Stimulated activated naive CD8-positive, alpha-beta T cell treated with anti-CD3 and anti-CD28 coated beads, Interleukin-15, Interleukin-2, amounts not matched to agents 100 U/mL and 50 U/mL, for 24 hours (primary cell): Measurements from ENCODE around the gene GPC3.
A peak's percentile ranks its signal among the peaks of the same experiment; 100 is the strongest.
"Not testable (repeated sequence)": the region's sequence is repeated elsewhere in the genome, so short reads cannot be mapped to it uniquely, and the experiment has no call there.

Experiments
- ATAC-seq: fragments of 150-1000 bp; cut with Tn5 transposase; one replicate; pipeline ENCODE4 v1.10.0; 2021
- DNase-seq: peaks from one replicate; pipeline ENCODE4 v3.0.0; 2021

GPC3 gene

GRCh38 chrX:133926809-133927208 lies 58.6 kb downstream of the GPC3 start:
- no peak for DNase-seq
- no peak for ATAC-seq

DNA sequence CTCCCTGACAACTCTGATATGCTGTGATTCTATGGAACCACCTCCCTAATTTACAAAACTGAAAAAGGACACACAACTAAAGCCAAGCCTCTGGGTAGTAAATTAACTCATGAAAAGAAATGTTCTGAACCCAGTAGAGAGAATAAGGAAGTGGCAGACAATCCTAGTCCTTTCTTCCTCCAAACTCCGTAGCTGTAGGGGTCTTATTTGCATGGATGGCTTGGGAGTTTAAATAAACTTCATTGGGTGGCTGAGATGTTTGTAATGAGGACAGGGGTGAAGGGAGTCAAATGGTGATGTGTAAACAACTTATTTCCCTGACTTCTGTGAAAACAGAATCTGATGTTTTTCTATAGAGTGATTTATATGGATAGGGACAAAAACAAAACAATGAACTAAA lies 59.3 kb downstream of the GPC3 start:
- ATAC-seq (no peak), DNase-seq (no peak)

DNA sequence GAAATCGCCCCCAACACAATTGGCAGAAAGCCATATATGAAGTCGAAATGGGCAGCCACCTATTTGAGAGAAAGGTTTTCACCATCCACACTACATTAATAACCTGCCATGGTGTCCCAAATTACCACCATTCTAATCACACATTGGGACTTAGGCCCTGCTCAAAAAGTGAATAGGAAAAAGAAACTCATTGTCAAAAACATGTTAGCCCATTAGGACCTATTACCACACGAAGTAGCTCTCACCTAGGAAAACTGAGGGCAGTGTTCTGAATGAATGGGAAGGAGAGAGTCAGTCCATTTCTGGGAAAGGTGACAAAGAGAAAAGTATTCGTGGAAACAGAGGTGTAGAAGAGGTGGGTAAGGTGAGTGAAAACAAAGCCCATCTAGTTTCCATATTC lies 60.8 kb downstream of the GPC3 start:
- no peak for ATAC-seq
- no peak for DNase-seq

DNA sequence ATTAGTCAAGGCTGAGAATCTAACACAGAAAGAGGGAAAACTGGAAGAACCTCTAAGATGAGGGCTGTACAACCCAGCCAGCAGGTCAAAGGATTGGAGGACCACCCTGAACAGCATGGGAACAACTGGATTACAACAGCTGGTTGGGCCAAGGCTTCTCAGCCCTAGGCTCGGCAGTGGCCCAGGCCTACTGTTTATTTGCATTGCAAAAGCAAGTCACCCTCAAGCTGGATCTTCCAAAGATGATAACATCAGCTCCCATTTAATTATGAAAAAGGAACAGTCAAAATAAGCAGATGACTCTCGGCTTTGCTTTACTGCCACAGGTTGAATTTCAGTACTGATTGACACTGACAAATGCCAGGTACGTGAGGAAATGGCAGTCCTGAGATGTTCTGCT lies 61.8 kb downstream of the GPC3 start:
- ATAC-seq (no peak), DNase-seq (no peak)

DNA sequence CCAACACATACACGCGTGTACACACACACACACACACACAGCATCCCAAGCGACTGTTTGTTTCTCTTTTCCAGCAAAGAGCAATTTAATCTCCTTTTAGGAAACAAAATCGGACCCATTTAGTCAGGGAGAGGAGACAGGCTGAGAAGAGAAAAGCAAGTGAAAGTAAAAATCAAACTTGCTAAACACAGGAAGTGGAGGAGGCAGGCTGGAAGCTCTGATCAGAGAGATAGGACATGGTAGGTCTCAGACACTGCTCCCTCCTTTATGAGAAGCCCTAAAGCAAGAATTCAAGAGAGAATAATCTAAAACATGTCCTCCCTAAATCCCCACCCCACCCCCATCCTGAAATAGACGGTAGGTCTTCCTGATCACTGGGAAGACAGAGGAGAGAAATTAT lies 62.3 kb downstream of the GPC3 start:
- ATAC-seq (no peak), DNase-seq (no peak)

- ATAC-seq (no peak), DNase-seq (no peak)
Measured at GRCh38 chrX:133922390-133922771, 63.0 kb downstream of the GPC3 start.

GRCh38 chrX:133921764-133922389 lies 63.5 kb downstream of the GPC3 start:
- ATAC-seq (no peak), DNase-seq (peak; percentile 39)

DNA sequence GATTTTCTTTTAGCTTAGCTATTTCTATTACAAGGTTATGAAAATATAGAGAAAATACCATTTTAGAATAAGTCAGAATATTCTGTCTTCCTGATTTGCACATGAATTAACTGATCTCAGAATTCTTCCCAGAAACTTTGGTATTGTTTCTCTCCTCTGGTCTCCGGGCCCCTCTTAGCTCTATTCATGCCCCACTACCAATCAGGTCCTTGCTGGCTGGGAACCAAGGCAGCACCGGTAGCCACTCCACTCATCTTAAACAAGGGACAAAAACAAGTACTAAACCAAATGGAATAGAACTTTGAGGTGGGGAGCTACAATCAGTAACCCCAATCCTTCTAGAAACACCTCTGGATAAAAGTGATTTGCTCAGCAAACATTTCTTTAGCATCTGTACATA lies 64.3 kb downstream of the GPC3 start:
- DNase-seq (no peak), ATAC-seq (no peak)

- no peak for ATAC-seq
Measured at GRCh38 chrX:133918361-133918771, 67.0 kb downstream of the GPC3 start.

DNA sequence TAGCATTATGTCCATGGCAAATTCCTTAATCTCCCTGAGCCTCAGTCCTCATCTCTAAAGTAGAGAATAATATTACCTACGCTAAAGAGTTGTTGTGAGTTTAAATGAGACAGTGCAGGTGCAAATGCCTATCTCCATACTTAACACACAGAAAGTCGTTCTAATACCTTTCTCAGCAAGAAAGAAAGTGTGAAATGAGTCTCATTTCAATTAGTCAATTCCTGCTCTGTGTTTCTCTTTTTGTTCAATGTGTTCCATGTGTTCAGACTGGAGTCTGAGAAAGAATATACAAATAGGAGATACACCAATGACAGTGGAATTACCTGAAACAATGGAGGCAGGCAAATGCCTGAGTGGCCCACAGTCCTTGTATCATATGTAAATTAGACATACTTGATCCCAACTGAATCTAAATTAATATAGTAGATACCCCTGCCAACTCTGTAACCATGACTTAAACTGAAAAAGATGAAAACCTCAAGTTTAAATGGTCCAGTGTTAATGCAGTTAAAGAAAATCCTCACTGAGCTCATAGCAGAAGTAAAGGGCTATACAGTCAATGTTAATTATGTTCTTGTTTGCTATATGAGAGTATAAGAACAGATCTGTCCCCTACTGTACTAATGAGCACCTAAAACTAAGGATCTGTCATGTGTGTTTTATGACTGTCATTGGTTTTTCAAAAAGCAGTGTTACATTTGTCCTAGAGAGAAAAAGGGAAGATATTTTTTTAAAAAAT lies 68.2 kb downstream of the GPC3 start:
- ATAC-seq, result no peak
- no peak for DNase-seq

More at GRCh38 chrX:133918361-133918771, 67.0 kb downstream of the GPC3 start:
- no peak for DNase-seq

- DNase-seq (no peak), ATAC-seq (no peak)
Measured at GRCh38 chrX:133913658-133914388, 71.6 kb downstream of the GPC3 start.

GRCh38 chrX:133913009-133913408 lies 72.4 kb downstream of the GPC3 start:
- ATAC-seq (no peak), DNase-seq (no peak)

DNA sequence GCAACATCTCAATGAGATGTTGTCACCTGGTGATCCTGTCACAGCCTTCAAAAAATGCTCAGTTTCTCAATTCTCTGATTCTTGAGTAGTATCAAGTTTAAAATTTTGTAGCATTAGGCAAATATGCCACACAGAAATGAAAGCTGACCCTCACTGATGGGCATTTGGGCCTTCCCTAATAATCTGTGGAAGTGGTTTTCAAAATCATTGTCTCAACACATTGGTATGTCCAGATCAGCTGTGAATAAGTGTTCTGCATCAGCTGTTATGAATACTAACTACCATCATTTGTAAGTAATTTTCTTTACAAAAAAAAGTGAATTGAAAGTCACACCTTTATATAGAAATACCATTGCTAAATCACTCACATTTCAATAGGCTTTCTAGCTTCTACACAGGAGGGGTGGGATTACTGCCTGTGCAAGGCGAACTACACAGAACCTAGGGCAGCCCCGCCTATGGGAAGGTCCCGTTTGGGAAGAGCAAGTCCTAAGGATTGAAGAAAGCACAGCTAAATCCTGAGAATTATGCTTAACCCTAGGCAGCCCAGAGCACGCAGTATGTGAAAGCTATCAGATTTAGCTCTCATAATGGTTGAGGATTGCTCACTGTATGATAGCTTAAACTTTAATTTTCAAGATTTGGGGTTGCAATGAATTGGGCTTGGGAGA lies 73.4 kb downstream of the GPC3 start:
- ATAC-seq (no peak), DNase-seq (no peak)

- ATAC-seq (no peak), DNase-seq (no peak)
Measured at GRCh38 chrX:133910539-133910938, 74.9 kb downstream of the GPC3 start.

DNA sequence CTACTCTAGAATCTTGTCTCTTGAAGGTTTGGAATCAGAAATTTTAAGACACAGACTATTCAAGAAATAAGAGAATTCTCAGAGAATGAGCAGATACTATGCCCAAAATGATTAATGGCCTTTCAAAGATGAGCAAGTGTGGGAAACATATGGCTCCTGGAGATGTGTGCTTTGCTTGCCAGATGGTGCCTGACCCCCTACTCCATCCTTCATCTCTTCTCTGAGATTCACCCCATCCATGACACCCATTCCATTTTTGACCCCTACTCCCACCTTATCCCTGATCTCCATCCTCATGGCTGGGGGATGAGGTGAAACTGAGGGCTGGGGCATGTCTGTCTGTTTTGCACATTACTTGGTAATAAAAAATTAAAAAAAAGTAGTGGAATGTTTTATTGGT lies 75.5 kb downstream of the GPC3 start:
- no peak for DNase-seq
- ATAC-seq, result no peak

GRCh38 chrX:133908223-133908955 lies 77.0 kb downstream of the GPC3 start:
- ATAC-seq (no peak), DNase-seq (no peak)

DNA sequence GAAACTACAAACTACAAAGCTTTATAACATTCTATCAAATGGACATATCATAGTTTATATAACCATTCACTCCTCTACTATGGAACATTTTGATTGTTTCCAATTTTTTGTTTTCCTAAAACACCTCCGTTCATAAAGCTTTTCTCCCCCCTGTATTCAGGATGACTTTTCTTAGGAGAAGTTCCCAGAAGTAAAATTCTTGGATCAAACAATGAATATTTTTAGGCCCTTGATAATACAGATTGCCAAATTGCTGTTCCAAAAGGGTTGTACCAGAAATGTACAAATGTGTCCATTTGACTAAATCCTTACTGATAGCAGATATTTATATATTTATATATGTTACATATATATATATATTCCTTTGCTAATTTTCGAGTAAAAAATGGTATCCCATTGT lies 77.8 kb downstream of the GPC3 start:
- DNase-seq, result no peak
- ATAC-seq, result no peak

- no peak for ATAC-seq
- DNase-seq, result no peak
Measured at GRCh38 chrX:133905305-133905704, 80.1 kb downstream of the GPC3 start.

GRCh38 chrX:133897593-133898163 lies 87.7 kb downstream of the GPC3 start:
- ATAC-seq (no peak), DNase-seq (no peak)

- DNase-seq (no peak), ATAC-seq (no peak)
Measured at GRCh38 chrX:133892337-133892736, 93.1 kb downstream of the GPC3 start.

DNA sequence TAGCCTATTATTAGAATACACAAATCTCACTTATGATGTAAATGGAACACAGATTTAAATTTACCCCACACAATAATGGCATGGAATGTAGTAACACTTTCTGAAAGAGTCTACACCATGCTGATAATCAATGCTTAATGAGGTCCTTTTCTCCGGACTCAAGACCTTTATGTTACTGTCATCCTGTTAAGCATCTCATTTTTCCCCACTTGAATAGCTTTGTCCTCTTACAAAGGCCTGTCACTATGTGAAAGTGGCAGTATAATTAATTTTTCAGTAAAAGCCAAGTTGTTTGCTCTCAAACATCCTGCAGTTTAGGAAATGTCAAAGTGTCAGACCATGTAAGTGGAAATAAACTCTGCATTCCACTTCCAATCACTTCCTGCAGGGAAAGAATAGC lies 96.4 kb downstream of the GPC3 start:
- DNase-seq, result no peak

GRCh38 chrX:133888084-133888483 lies 97.3 kb downstream of the GPC3 start:
- not testable (repeated sequence) for DNase-seq, ATAC-seq

More for the DNA sequence above, 96.4 kb downstream of the GPC3 start:
- no peak for ATAC-seq
